Gastrocnemius medialis (tissue), 4 donors: ENCODE data around the gene CABP7.

Experiments
- POLR2A ChIP-seq, 2 donors: fragments of 450-650 bp; IDR thresholded peaks; one replicate each; pipeline ENCODE4 v1.6.1; 2017; ENCODE audit warnings: antibody characterized with exemption in 2 of 2, mild to moderate bottlenecking in 2 of 2, moderate library complexity in 2 of 2
- TF ChIP-seq, protein P1 (sequence below), 5 experiments: fragments of 450-650 bp in 3 of 5; fragments of 200-600 bp in 2 of 5; sonication (generic) in 2 of 5; IDR thresholded peaks in 4 of 5; conservative IDR thresholded peaks in 1 of 5; 1 replicate in 4 of 5; 2 replicates in 1 of 5; pipeline ENCODE4 v1.5.1; 2016 to 2019; ENCODE audit warnings: antibody characterized with exemption in 5 of 5, mild to moderate bottlenecking in 3 of 5, moderate library complexity in 3 of 5

DNA sequence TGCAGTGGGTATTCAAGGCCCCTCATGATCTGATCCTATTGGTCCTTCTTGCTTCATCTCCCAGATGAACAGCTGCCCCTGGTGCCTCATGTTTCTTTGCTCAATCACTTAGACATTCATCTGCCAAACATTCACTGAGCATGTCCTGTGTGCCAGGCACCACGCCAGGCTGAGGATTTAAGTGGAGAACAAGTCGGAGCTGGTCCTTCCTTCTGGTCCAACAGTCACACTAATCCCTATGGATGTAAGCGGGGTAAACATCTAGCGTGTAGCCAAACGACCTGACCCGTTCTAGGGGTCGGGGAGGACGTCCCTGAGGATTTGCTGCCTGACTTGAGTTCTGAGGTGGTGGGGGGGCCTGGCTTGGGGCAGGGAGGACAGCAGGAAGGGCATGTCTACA lies 25.1 kb downstream of the CABP7 start:
- TF ChIP-seq, protein P1, sequence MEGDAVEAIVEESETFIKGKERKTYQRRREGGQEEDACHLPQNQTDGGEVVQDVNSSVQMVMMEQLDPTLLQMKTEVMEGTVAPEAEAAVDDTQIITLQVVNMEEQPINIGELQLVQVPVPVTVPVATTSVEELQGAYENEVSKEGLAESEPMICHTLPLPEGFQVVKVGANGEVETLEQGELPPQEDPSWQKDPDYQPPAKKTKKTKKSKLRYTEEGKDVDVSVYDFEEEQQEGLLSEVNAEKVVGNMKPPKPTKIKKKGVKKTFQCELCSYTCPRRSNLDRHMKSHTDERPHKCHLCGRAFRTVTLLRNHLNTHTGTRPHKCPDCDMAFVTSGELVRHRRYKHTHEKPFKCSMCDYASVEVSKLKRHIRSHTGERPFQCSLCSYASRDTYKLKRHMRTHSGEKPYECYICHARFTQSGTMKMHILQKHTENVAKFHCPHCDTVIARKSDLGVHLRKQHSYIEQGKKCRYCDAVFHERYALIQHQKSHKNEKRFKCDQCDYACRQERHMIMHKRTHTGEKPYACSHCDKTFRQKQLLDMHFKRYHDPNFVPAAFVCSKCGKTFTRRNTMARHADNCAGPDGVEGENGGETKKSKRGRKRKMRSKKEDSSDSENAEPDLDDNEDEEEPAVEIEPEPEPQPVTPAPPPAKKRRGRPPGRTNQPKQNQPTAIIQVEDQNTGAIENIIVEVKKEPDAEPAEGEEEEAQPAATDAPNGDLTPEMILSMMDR (IDR thresholded peaks at IDR 0.05 in 4 of 5, conservative IDR thresholded peaks at IDR 0.05 in 1 of 5) = no peak
- no peak for TF ChIP-seq POLR2A (IDR thresholded peaks at IDR 0.05)
